NCI-H1105 treated with DMSO at 0.1 percent for 48 hours (cell line): ENCODE measurements around the gene SUSD1.
"Not testable (repeated sequence)": the region's sequence is repeated elsewhere in the genome, so short reads cannot be mapped to it uniquely, and the experiment has no call there.

Source experiments
- DNase-seq: peaks from one replicate; lab custom pipeline; 2025; lab: John Stamatoyannopoulos, UW

SUSD1 gene

DNA sequence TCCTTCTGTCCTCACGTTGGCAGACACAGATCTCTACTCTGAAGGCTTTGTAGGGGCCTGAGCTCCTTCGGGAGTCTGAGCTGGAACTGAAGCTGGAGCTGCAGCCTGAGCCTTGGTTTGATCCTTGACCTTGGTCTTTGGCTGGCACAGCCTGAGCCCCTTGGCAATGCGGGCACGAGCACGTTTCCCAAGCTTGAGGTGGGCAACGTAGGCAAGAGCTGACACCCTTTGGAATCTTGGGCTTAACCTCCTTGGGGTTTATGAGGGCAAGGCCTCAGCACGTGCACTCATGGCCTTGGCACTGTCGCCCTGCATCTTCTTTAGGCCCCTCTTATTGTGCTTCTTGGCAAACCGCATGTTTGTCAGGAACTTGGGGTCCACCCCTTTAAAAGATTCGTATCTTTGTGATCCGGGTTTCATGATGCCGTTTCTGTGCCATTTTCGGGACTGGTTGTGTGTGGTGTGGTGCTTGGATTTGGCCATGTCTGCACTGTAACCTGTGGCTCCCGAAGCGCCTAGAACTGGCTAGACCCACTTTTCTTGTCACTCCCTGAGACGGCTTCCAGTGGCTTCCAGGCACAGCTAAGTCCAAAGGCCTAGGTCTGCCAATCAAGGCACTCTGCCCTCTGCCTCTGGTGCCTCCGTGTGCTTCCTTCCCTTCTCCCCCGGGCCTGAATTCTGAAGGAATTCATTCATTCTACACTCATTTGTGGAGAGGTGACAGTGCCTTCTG lies 1.4 kb downstream of the SUSD1 start:
- no peak for DNase-seq

DNA sequence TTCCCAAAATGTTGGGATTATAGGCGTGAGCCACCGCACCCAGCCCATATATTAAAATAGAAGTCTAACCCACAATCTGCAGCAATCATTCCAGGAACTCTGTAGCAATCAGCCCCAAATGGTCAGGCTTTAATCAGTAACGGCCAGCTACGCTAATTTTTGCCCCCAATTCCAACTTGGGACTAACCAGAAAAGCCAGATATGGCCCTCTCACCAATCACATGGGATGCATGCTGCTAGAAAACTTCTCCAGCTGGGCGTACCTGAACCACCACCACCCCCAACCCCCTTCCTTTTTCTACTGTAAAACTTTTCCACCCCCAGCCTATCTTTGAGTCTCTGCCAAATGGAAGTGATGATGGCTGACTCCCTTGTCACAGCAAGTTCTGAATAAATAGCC lies 4.1 kb downstream of the SUSD1 start:
- no peak for DNase-seq

DNA sequence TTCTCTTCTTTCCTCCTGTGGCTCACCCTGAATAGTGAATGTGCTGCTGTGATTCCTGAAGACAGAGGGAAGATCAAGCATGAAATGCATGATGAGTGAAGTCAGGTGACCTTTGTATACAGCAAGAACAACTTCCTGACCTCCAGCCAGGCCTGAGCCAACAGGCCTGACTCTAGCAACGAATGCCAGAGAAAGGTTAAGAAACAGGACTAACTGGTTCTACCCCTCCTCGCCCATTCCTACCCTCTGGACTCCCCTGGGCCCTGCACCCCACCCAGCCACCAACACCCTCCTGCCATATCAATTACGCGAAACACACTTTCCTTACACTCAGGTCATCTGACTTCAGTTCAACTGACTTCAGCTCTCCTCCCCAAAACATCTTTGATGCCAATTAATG lies 4.9 kb downstream of the SUSD1 start:
- DNase-seq: no peak

DNA sequence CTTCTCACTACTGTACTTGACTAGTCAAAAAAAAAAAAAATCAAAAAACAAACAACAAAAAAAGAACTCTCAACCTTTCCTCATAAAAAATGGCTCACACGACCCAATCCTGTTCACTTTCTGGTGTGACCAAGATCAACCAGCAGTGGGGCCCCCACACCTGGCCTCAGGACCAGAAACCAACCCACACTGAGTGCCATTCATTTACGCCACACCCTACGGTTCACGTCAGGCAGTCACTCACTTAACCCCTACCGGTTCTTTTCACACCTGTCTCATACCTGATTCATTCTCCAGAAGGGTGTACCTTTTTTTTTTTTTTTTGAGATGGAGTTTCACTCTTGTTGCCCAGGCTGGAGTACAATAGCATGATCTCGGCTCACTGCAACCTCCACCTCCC lies 5.7 kb downstream of the SUSD1 start:
- no peak for DNase-seq

DNA sequence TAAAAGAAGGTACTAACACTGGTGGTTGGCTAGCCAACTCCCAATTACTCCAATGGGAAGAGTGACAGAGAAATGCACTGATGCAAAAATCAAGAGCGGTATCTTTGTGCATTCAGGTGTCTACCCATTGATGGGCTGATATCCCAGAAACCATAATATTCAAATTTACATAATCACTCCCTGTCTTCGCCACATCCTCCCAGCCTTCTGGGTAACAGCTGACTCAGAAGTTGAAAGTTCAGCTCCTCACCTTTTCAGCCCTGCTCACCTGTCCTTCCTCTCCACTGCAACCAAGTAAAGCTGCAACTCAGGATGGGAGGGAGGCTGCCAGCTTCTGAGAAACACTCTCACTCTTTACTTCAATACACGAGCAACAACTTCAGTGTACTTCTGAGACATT lies 6.9 kb downstream of the SUSD1 start:
- DNase-seq: no peak

DNA sequence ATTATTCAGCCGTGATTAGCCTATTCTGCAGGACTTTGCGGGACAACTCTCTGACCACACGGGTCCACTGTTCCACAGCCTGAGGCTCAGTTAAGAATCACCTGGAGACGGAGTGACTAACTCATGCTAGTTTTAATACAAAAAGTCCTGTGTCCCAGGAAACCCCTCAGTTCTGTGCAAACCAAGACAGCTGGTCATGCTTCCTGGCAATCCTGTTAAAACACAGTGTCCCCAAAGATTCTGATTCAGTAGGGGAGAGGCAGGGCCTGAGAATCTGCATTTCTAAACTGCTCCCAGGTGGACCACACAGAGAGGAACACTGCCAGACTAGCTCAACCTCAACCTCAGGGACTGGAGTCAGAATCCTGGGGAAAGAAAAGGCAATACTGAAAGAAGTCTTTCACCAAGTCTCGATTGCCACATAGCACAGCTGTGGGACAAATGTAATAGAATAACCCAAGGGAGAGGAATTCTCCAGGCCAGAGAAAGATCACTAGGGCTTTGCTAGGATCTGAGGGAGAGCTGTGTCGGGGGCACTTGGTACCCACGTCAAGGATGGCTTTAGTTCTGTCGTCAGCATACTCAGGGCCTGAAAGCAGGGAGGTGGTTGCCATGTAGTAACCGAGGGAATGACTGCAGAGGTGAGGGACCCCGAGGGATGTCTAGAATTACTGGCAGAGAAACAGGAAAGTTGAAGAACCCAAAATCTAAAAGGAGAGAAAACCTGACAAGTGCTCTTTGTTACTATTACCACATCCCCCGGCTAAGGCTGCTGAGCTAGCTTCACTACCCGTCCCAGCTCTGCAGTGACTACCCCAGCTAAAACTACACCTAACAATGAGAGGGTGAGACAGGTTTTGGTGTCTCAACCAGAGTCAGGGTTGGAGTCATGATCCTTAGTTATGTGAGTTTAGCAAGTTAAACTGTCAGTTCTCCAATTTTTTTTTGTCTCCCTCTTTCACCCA lies 8.6 kb downstream of the SUSD1 start:
- no peak for DNase-seq

DNA sequence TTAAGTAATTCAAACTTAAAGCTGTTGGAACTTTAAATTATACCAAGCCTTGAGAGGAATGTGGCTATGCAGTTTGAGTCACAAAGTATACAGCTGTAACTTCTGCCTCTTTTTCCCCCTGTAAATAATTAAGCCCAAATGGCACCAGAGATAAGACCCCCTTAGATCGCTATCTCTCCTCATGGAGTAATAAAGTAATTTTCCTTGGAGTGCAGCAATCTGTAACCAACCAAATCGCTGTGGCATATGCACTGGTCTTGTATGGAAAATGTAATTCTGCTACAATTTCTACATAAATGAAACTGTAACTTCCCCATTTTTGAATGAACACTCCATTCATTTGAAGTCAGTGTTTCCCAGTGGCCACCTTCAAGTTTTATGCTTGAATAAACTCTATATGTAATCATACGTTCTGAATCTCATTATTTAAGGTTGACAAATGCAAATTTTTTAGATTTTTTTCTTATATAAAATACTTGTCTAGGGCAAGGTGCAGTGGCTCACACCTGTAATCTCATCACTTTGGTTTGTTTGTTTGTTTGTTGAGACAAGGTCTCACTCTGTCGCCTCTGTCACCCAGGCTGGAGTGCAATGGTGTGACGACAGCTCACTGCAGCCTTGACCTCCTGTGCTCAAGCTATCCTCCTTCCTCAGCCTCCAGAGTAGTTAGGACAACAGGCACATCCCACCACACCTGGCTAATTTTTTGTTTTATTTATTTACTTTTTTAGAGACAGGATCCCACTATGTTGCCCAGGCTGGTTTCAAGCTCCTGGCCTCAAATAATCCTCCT lies 12.3 kb downstream of the SUSD1 start:
- no peak for DNase-seq

DNA sequence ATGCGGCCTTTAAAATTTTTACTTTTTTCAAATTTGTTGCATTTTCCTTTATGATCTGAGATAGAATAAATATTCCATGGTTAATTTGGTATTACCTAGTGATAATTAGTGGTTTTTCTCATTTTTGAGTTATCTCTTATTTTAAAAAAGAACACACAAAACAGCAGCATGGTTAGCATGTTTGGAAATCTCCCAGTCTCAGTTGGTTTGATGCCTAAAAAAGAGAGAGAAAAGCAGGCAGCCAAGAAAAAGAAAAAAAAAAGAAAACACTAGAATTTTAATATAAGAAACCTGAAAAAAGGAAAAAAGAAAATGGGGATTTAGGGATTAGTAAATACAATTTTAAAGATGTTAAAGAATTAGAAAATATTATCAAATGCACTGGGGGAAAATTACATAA lies 15.3 kb downstream of the SUSD1 start:
- DNase-seq: no peak

DNA sequence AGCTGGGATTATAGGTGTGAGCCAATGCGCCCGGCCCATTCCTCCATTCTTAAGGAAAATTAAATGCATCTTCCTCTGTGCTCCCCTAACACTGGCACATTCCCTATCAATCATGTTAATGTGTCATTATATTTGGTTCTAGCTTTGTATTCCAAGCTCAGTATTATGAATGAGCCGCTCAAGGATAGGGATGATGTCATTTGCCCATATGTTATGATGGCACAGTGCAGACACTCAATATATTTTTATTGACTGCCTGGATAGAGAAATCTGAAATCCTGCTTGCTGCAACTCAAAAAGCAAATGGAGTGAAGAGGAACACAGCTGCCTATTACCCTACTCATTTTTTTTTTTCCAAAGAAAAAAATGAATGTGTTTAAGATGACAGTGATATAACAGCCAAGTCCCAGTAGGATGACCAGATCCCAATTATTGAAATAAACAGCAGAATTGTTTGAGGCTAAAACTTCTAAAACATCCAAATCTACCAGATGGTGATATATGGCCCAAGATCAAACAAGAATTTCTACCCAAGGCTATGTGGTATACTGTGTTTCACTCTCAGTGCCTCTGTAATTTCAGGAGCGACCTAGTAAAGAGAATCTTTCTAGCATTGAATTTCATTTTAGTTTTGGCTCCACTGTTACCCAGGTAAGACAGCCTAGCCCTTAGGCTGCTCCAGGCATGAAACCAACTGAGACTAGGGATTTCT lies 16.3 kb downstream of the SUSD1 start:
- DNase-seq: no peak

DNA sequence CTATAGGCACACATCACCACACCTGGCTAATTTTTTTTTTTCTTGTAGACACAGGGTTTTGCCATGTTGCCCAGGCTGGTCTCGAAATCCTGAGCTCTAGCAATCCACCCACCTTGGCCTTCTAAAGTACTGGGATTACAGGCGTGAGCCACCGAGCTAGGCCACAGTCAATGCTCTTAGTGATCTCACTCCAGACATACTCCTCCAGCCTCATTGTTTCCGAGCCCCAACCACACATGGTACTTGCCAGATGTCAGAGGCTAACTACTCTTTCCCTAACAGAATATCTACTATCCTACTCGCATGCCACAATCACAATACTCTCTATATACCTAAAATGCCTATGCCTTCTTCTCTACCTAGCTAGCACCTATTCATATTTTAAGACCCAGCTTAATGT lies 17.1 kb downstream of the SUSD1 start:
- DNase-seq: no peak

DNA sequence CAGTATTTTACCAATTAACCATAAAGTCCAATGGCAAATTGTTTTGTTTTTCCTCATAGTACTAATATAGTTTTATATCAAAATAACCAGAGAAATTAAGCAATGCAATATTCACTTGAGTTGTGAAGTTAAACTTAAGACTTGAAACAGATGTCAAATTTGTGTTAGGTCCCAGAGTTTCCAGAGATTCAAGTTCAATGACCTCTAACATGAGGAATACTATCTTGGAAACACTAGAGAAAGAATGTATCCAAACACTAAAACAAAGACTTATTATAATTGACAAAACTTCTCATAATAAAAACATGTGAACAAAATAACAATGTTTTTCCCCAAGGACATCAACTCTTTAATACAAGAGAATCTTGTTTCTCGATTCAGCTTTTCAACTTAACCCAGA lies 18.0 kb downstream of the SUSD1 start:
- no peak for DNase-seq

DNA sequence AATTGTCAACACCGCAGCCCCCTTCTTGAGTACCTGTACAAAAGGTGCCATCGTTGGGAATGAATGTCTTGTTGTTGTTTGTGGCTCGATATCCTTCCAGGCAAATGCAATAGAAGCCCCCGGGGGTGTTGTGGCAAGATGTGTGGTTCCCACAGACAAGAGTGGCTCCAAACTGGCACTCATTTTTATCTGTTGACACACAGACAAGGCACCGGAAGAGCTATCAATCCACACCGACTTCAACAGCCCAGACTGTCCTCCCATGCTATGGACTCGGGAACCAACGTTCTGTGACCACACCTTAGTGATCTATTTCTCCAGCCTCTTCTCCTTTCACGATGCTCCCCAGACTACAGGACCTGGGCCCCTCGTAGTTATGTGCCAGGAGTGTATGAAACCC lies 25.9 kb downstream of the SUSD1 start:
- no peak for DNase-seq

DNA sequence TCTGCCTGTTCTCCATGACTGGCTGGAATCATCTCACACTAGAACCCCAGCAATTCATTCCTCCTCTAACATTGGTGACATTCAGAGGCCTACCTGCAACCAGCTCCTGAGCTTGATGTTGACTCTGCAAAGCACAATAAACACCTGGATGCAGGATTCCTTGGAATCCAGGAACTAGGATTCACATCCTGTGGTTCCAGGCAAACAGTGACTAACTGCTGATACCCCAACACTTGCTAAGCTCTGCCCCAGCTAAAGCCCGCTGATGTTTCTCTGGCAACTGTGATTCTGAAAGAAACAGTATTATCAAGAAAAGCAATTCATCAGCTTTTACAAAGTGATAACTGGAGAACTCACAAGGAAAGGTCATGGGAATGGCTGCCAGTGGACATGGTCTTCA lies 29.2 kb downstream of the SUSD1 start:
- no peak for DNase-seq

DNA sequence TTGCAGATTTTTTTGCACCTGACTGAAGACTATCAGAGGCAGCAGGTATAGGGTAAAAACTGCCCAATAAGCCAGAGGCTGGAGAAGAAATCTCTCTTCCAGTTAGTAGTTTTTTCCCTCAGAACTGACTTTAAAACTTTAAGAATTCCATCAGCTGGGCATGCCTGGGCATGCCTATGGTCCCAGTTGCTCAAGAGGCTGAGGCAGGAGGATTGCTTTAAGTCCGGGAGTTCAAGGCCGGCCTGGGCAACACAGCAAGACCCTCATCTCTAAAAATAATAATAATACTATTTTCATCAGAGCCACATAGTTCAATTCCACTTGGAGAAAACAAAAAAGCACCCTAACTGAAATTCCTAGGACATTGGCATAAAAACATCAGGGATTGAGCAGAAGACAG lies 30.3 kb downstream of the SUSD1 start:
- no peak for DNase-seq

DNA sequence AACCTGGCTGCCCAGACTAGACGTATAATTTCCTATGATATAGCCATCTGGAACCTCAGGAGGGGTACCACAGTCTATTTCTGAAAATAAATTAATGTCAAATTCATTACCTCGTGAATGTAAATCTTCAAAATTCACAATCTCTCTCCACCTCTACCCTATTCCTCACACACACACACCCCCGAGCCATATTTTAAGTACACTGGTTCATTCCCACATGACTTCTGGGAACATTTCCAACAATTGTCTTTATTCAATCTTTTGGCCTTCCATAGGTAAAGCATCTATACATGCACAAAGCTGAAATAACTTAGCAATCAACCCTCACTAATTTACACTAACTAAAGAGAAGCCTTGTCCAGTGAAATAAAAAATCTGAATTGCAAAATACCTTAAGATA lies 32.7 kb downstream of the SUSD1 start:
- DNase-seq: no peak

DNA sequence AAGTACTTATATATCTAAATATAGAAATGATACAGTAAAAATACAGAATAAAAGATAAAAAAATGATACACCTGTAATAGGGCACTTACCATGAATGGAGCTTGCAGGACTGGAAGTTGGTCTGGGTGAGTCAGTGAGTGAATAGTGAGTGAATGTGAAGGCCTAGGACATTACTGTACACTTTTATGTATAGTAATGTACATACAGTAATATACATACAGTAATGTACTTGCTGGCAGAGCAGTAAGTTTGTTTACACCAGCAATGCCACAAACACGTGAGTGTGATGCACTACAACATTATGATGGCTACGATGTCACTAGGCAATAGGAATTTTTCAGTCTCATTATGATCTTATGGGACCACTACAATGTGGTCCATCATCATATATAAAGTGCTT lies 34.2 kb downstream of the SUSD1 start:
- DNase-seq: no peak

DNA sequence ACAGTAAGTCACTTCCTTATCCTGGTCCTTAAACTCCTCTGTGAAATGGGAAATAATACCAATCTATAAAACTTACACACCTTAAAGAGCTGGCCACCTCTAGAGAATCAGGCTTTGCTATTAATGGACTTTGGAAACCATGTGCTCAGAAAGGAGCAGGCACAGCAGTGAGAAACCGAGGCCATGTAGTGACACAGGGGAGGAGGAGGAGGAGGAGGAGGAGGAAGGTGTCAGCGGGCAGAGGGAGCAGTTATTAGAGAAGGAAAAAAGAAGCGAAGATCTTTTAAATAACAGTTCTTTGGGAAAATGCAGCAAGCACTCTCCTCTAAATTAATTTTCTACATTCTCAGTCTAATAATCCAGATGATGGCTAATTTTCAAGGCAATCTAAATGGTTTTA lies 38.0 kb downstream of the SUSD1 start:
- DNase-seq: no peak

DNA sequence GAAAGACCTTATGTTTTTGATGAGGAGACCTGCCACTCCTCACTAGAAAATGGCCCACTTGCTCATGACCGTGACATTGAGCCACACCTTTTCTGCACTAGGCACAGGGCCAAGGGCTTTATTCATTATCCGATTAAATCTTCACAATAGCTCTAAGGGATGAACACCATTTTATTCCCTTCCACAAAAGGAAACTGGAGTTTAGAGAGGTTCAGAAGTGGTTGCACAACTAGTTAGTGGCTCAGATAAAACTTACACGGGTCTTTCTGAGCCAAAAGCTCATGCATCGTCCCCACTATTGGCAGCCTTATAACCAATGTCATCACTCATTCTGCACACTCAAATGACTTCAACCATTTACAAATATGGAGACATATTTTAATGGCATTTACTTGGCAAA lies 39.4 kb downstream of the SUSD1 start:
- peak; percentile 73 for DNase-seq

DNA sequence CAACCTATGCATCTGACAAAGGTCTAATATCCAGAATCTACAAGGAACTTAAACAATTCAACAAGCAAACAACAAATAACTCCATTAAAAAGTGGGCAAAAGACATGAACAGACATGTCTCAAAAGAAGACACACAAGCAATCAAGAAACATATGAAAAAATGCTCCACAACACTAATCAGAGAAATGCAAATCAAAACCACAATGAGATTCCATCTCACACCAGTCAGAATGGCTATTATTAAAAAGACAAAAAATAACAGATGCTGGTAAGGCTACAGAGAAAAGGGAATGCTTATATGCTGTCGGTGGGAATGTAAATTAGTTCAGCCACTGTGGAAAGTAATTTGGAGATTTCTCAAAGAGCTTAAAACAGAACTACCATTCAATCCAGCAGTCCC lies 41.3 kb downstream of the SUSD1 start:
- DNase-seq: not testable (repeated sequence)

DNA sequence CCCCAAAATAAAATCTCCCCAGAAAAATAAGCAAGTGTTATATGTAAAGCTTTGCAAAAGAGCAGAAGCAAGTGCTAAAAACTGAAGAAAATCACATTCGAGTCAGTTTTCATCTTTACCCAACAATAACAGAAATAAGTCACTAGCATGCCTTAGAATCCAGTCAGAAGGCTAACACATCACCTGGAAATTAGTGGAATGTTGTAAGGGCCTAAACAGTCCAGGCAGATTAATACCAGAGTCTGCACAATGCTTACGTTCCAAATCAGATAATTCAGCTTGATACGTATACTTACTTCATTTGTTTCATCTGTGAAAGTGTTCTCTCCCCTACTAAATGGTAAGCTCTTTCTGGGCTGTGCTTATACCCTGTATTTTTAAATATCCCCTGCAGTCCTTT lies 42.7 kb downstream of the SUSD1 start:
- DNase-seq: no peak

DNA sequence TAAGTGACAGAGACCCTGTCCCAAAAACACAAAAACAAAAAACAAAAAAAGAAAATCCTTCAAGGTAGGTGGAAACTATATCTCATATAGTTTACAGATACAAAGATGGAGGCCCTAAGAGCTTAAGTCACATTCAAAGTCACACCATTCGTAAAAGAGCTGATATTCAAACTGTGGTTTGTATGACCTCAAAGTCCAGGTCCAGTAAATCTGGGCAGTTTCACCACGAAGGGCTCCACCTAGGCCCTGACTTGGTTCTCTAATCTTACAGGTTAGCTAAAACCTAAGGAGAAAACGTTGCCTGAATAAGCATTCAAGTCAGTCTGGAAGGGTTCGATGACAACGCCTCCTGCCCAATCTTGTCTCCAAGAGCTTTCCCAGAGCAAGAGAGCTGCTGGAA lies 44.1 kb downstream of the SUSD1 start:
- DNase-seq: no peak

DNA sequence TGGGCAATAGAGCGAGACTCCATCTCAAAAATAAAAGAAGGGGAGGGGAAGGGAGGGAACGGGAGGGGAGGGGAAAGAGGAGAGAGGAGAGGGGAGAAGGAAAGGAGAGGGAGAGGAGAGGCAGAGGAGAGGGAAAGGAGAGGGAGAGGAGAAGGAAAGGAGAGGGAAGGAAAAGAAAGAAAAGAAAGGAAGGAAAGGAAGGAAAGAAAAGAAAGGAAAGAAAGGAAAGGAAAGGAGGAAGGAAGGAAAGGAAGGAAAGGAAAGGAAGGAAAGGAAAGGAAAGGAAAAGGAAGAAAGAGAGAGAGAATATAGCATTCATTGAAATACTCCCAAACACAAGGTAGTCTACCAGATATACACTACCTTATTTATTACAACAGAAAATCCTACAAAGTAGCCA lies 44.8 kb downstream of the SUSD1 start:
- DNase-seq: no peak
